ENCODE results near the gene SBF2. TPM values are rescaled to one million over a fixed set of nuclear protein-coding genes. Genes with fewer than 3 reads are reported as not detected.
"Not testable (repeated sequence)": the region's sequence is repeated elsewhere in the genome, so short reads cannot be mapped to it uniquely, and the experiment has no call there.

SBF2 gene
- total RNA-seq, 1 donor from 2014 or later, result 34.5 TPM

DNA sequence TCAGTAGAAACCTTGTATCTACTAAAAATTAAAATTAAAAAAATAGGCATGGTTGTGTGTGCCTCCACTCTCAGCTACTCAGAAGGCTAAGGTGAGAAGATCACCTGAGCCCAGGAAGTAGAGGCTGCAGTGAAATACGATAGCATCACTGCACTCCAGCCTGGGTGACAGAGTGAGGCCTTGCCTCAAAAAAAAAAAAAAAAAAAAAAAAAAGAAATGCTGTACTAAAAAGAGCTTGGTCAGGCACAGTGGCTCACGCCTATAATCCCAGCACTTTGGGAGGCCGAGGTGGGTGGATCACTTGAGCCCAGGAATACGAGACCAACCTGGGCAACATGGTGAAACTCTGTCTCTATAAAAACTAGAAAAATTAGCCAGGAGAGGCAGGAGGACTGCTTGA, 36.5 kb downstream of the SBF2 start:
- no peak overlapping the region for H3K27ac ChIP-seq
- no peaks in the 10 kb centered on the region for H3K9me3 ChIP-seq
- no peaks in the 10 kb centered on the region for H3K4me1 ChIP-seq
- H3K4me3 ChIP-seq, result no peak overlapping the region
- TF ChIP-seq, protein P1, sequence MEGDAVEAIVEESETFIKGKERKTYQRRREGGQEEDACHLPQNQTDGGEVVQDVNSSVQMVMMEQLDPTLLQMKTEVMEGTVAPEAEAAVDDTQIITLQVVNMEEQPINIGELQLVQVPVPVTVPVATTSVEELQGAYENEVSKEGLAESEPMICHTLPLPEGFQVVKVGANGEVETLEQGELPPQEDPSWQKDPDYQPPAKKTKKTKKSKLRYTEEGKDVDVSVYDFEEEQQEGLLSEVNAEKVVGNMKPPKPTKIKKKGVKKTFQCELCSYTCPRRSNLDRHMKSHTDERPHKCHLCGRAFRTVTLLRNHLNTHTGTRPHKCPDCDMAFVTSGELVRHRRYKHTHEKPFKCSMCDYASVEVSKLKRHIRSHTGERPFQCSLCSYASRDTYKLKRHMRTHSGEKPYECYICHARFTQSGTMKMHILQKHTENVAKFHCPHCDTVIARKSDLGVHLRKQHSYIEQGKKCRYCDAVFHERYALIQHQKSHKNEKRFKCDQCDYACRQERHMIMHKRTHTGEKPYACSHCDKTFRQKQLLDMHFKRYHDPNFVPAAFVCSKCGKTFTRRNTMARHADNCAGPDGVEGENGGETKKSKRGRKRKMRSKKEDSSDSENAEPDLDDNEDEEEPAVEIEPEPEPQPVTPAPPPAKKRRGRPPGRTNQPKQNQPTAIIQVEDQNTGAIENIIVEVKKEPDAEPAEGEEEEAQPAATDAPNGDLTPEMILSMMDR (IDR thresholded peaks at IDR 0.05), result no peak
- intact Hi-C loops (cut with DNase I), result no loop called here
- no peaks in the 10 kb centered on the region for H3K36me3 ChIP-seq
- no peak for DNase-seq (ENCODE audit: low spot score in 2 of 2)
- no peaks in the 10 kb centered on the region for H3K27me3 ChIP-seq

DNA sequence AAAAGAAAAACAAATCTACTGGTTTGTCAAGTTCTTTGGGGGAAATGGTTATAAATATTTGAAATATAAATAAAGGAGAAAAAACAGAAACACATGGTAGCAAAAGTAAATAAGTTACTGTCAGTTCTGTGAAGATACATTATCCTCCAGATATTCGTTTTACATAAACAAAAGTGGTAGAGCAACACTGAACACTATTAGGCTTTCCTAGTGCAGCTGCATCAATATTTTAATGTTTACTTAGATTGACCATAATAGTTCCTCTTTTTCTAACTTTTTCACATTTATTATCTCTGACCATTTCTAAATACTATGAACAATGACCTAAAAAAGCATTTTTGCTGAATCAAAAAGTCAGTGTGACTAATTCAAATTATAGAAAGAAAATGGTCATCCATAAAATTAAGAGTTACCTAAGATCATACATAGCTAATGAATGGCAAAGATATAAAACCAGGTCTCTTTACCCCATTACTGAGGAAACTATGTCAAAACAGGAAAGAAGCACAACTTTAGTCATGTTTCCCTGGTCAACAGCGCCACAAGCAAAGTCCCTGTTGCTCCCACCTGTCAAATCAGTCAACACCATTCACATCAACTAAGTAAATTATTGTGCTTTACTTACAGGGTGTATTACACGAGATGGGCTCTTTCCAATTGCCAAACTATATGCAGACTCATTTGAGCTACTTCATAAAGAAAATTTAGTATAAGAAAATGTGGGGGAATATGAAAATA, 38.5 kb downstream of the SBF2 start:
- intact Hi-C loops (cut with DNase I), result no loop called here
- no peaks in the 10 kb centered on the region for H3K9me3 ChIP-seq

DNA sequence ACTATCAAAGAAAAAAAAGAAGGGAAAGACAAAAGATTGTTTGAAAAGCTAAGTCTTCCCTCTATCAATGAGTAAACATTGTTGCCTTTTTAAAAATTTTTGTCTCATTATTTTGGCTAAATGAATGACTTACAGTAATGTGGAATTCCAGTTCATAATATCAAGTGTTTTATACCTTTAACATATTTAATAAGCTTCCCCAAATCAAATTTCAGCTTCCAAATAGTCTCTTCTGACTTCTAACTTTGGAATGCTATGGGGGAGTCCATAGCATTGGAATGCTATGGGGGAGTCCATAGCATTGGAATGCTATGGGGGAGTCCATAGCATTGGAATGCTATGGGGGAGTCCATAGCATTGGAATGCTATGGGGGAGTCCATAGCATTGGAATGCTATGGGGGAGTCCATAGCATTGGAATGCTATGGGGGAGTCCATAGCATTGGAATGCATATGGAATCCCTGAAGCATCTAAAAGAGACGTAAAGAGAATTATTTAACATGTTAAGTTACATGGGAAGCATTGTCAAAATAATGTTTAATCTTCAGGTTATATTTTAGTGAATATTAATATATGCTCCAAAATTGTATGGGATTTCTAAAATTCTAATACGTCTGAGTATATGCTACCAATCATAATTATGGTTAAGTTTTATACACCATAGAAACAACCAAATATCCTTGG, 44.4 kb downstream of the SBF2 start:
- intact Hi-C loops (cut with DNase I); H3K27me3 ChIP-seq; H3K4me1 ChIP-seq; H3K36me3 ChIP-seq; H3K27ac ChIP-seq; H3K9me3 ChIP-seq; DNase-seq (ENCODE audit: low spot score in 2 of 2); H3K4me3 ChIP-seq: not testable (repeated sequence)

More for the DNA sequence above, 38.5 kb downstream of the SBF2 start:
- no peak overlapping the region for H3K4me3 ChIP-seq
- H3K27ac ChIP-seq, result no peak overlapping the region
- H3K36me3 ChIP-seq, result no peaks in the 10 kb centered on the region
- no peaks in the 10 kb centered on the region for H3K4me1 ChIP-seq
- no peaks in the 10 kb centered on the region for H3K27me3 ChIP-seq
- TF ChIP-seq, protein P1 (IDR thresholded peaks at IDR 0.05), result no peak
- DNase-seq (ENCODE audit: low spot score in 2 of 2), result no peak

DNA sequence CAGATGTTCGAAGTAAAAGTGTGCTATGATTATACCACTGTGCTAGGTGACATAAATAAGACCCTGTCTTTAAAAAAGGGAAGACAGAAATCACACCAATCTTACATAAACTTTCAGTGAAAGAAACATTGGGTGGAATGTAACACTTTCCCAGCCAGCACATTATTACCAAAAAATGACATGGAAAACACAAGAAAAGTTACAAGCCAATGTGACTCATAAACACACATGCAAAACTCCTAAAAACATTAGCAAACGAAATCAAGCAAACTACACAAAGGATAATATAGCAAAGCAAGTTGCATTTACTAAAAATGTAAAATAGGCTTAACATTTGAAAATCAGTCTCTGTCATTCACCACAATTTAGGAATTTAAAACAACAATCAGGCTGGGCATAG, 47.0 kb downstream of the SBF2 start:
- Histone ChIP-seq H3K36me3 (no peaks in the 10 kb centered on the region), H3K4me1 (no peaks in the 10 kb centered on the region), H3K27me3 (no peaks in the 10 kb centered on the region), H3K9me3 (no peaks in the 10 kb centered on the region), H3K4me3 (no peak overlapping the region), H3K27ac (no peak overlapping the region)
- intact Hi-C loops (cut with DNase I), result no loop called here
- TF ChIP-seq, protein P1 (IDR thresholded peaks at IDR 0.05), result no peak
- DNase-seq (ENCODE audit: low spot score in 2 of 2), result no peak

DNA sequence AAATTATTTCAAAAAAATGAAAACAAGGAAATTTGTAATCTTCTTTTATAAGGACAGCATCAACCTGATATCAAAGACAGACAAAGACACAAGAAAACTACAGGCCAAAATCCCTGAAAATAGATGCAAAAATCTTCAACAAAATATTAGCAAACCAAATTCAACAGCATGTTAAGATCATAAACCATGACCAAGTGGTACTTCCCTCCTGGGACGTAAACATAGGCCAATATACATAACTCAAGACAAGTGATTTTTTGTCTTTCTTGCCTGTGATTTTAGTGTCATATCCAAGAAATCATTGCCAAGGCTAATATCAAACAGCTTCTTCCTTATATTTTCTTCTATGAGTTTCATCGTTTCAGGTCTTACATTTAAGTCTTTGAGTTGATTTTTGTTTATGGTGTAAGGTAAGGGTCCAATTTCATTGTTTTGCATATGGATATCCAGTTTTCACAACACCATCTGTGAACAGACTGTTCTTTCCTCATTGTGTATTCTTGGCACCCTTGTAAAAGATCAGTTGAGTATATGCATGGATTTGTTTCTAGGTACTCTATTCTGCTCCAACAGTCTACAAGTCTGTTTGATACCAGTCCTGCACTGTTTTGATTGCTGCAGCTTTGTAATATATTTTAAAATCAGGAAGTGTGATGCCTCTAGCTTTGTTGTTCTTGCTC, 50.0 kb downstream of the SBF2 start:
- DNase-seq (ENCODE audit: low spot score in 2 of 2), result no peak
- Histone ChIP-seq H3K27me3 (no peaks in the 10 kb centered on the region), H3K27ac (no peak overlapping the region), H3K4me1 (no peaks in the 10 kb centered on the region), H3K4me3 (no peak overlapping the region), H3K36me3 (no peaks in the 10 kb centered on the region), H3K9me3 (no peaks in the 10 kb centered on the region)
- intact Hi-C loops (cut with DNase I), result no loop called here
- TF ChIP-seq, protein P1 (IDR thresholded peaks at IDR 0.05), result no peak

DNA sequence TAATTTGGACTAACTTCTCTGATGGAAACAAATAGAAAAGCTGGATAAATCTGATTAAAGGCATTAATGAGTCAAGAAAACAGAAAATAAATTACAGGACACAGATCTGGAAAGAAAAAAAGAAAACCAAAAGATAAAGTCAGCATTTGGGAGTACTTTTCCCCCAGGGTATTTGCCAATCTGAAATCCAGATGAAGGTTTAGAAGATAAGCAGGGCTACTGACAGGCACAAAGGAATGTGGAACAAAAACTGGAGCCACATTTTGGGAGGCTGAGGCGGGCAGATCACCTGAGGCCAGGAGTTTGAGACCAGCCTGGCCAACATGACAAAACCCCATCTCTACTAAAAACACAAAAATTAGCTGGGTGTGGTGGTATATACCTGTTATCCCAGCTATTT, 57.2 kb downstream of the SBF2 start:
- Histone ChIP-seq H3K27ac (no peak overlapping the region), H3K4me3 (no peak overlapping the region), H3K27me3 (no peaks in the 10 kb centered on the region), H3K9me3 (no peaks in the 10 kb centered on the region), H3K36me3 (no peaks in the 10 kb centered on the region), H3K4me1 (no peaks in the 10 kb centered on the region)
- TF ChIP-seq, protein P1 (IDR thresholded peaks at IDR 0.05), result no peak
- no peak for DNase-seq (ENCODE audit: low spot score in 2 of 2)
- intact Hi-C loops (cut with DNase I), result no loop called here
